GM12878 (cell line): ENCODE measurements around the gene CAMTA2. TPM values are rescaled to one million over a fixed set of nuclear protein-coding genes. Genes with fewer than 3 reads are reported as not detected.

Experiments
- BCL11A ChIP-seq: IDR thresholded peaks from 2 replicates; pipeline ENCODE4 v1.6.1; 2011; ENCODE audit warnings: low read depth, low read length
- BCLAF1 ChIP-seq: fragments of 450-650 bp; IDR thresholded peaks from 2 replicates; pipeline ENCODE4 v1.6.1; 2017; ENCODE audit warnings: antibody characterized with exemption, mild to moderate bottlenecking, moderate library complexity
- CHD2 ChIP-seq: IDR thresholded peaks from 2 replicates; pipeline ENCODE4 v1.6.1; 2011; ENCODE audit warnings: low read depth, low read length, improper control_type of control experiment, borderline replicate concordance
- CTCF ChIP-seq, 3 experiments: IDR thresholded peaks in 2 of 3; conservative IDR thresholded peaks in 1 of 3; 2 replicates each; pipeline ENCODE4 v1.5.1; 2011; ENCODE audit warnings: low read depth in 3 of 3, low read length in 3 of 3, mild to moderate bottlenecking in 3 of 3, control low read depth in 2 of 3, moderate library complexity in 2 of 3, inconsistent platforms in 1 of 3, mixed read lengths in 1 of 3; ENCODE audit not compliant: control insufficient read depth in 2 of 3, insufficient read depth in 1 of 3; ENCODE audit errors: extremely low read depth in 1 of 3
- EZH2 ChIP-seq: IDR thresholded peaks from 2 replicates; pipeline ENCODE4 v1.6.1; 2012; ENCODE audit warnings: low read depth, mild to moderate bottlenecking, control low read depth, inconsistent platforms, low read length, borderline replicate concordance; ENCODE audit not compliant: control insufficient read depth
- FOS ChIP-seq: IDR thresholded peaks from 3 replicates; pipeline ENCODE4 v1.6.1; 2011; ENCODE audit warnings: borderline replicate concordance; ENCODE audit not compliant: insufficient read length; ENCODE audit errors: extremely low read depth
- FOXM1 ChIP-seq: IDR thresholded peaks from 2 replicates; pipeline ENCODE4 v1.6.1; 2012; ENCODE audit warnings: low read depth, mild to moderate bottlenecking, inconsistent platforms, low read length, moderate library complexity
- HCFC1 ChIP-seq: fragments of 150-350 bp; IDR thresholded peaks from 2 replicates; pipeline ENCODE4 v1.6.1; 2014; ENCODE audit warnings: low read length
- IKZF2 ChIP-seq, 2 experiments: fragments of 450-650 bp; IDR thresholded peaks; 2 replicates each; pipeline ENCODE4 v1.6.1; 2017; ENCODE audit warnings: mild to moderate bottlenecking in 2 of 2, moderate library complexity in 2 of 2
- NR2C2 ChIP-seq: IDR thresholded peaks from 2 replicates; pipeline ENCODE4 v1.6.1; 2011; ENCODE audit warnings: borderline replicate concordance, low read depth; ENCODE audit not compliant: control insufficient read depth, insufficient read length
- ZNF622 ChIP-seq: fragments of 450-650 bp; IDR thresholded peaks from 2 replicates; pipeline ENCODE4 v1.6.1; 2017; ENCODE audit warnings: mild to moderate bottlenecking, inconsistent platforms
- polyA plus RNA-seq, 11 experiments: library from polyadenylated mRNA; depleted of rRNA in 4 of 11; unstranded in 6 of 11; stranded (reverse) in 5 of 11; fragments of >200 nt; fragmentation: Nextera tagmentation in 4 of 11; fragmentation: Illumina TruSeq in 1 of 11; extraction: Ambion mirVana in 4 of 11; extraction: Trizol in 1 of 11; gene quantifications; 1 replicate in 1 of 11; 2 replicates in 10 of 11; pipeline versions ENCODE4 v1.2.1 to v1.2.3, GENCODE V29; 2011 to 2016; ENCODE audit warnings: inconsistent platforms in 2 of 11, missing spikeins in 2 of 11, low read depth in 1 of 11
- total RNA-seq, 4 experiments: library from RNA; depleted of rRNA in 3 of 4; stranded (reverse); fragments of >200 nt in 3 of 4; fragmentation: Illumina TruSeq in 1 of 4; extraction: Trizol in 1 of 4; gene quantifications; 2 replicates each; pipeline versions ENCODE4 v1.2.1 to v1.2.3, GENCODE V29; 2013 to 2021
- TF ChIP-seq, protein P1 (sequence below): fragments of 450-650 bp; IDR thresholded peaks from 2 replicates; pipeline ENCODE4 v1.6.1; 2018; ENCODE audit warnings: borderline replicate concordance, mild to moderate bottlenecking; ENCODE audit not compliant: partially characterized antibody

The CAMTA2 gene
- total and polyA plus RNA-seq, 10 of the 15 experiments (the other 5 are each of a cell fraction or from before 2014, with no cell fraction given) = 0.42 to 29.3 (median 11.2) TPM

GRCh38 chr17:4966844-4967538 is 20.5 kb downstream of the CAMTA2 start (continued):
- TF ChIP-seq IKZF2 (IDR thresholded peaks at IDR 0.05) (no peak), CTCF (IDR thresholded peaks at IDR 0.05 in 2 of 3, conservative IDR thresholded peaks at IDR 0.05 in 1 of 3; ENCODE audit: control insufficient read depth in 2 of 3, extremely low read depth in 1 of 3, insufficient read depth in 1 of 3, low read depth in 3 of 3, low read length in 3 of 3) (no peak), HCFC1 (no peak), FOXM1 (no peak), NR2C2 (no peak), BCL11A (no peak), FOS (peak; percentile 97), EZH2 (no peak), BCLAF1 (no peak), ZNF622 (no peak), CHD2 (peak; percentile 98)
- TF ChIP-seq, protein P1, sequence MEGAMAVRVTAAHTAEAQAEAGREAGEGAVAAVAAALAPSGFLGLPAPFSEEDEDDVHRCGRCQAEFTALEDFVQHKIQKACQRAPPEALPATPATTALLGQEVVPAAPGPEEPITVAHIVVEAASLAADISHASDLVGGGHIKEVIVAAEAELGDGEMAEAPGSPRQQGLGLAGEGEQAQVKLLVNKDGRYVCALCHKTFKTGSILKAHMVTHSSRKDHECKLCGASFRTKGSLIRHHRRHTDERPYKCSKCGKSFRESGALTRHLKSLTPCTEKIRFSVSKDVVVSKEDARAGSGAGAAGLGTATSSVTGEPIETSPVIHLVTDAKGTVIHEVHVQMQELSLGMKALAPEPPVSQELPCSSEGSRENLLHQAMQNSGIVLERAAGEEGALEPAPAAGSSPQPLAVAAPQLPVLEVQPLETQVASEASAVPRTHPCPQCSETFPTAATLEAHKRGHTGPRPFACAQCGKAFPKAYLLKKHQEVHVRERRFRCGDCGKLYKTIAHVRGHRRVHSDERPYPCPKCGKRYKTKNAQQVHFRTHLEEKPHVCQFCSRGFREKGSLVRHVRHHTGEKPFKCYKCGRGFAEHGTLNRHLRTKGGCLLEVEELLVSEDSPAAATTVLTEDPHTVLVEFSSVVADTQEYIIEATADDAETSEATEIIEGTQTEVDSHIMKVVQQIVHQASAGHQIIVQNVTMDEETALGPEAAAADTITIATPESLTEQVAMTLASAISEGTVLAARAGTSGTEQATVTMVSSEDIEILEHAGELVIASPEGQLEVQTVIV = peak; percentile 89
